ENCODE measurements around the gene IRF3. TPM values are rescaled to one million over a fixed set of nuclear protein-coding genes. Genes with fewer than 3 reads are reported as not detected.

Gene IRF3
- total RNA-seq, 1 experiment from 2014 or later = 81.7 TPM

- Histone ChIP-seq H3K4me1 (ENCODE audit: insufficient read depth, low read length, poor library complexity, severe bottlenecking) (no peaks in the 10 kb centered on the region), H3K4me3 (ENCODE audit: low read depth, low read length, poor library complexity, severe bottlenecking) (no peak overlapping the region), H3K27me3 (replicated peaks; ENCODE audit: insufficient read depth, low read depth, low read length, poor library complexity) (no peaks in the 10 kb centered on the region), H3K27ac (ENCODE audit: low read depth, low read length, poor library complexity, severe bottlenecking) (no peak overlapping the region), H3K36me3 (ENCODE audit: insufficient read depth, low read length, poor library complexity, severe bottlenecking) (no peaks in the 10 kb centered on the region), H3K9me3 (ENCODE audit: low read depth, low read length, poor library complexity, severe bottlenecking) (no peaks in the 10 kb centered on the region)
- BruUV-seq (replicated peaks) = no TSS peak
- CTCF ChIA-PET = no interaction called here
- POLR2A ChIA-PET (ENCODE audit: low non-redundant PET) = no interaction called here
- TF ChIP-seq EZH2 (IDR thresholded peaks at IDR 0.05; ENCODE audit: borderline replicate concordance, low read depth, low read length, poor library complexity, severe bottlenecking) (no peak), CTCF (conservative IDR thresholded peaks at IDR 0.05; ENCODE audit: low read depth, low read length) (no peak)
- no peak for DNase-seq (ENCODE audit: low spot score)
- intact Hi-C loops (cut with micrococcal nuclease; ENCODE audit: unreplicated experiment) = no loop called here
Observed at GRCh38 chr19:49696865-49697264, 31.2 kb upstream of the IRF3 start.

- no peak for DNase-seq (ENCODE audit: low spot score)
- Histone ChIP-seq H3K27me3 (replicated peaks; ENCODE audit: insufficient read depth, low read depth, low read length, poor library complexity) (no peaks in the 10 kb centered on the region), H3K27ac (ENCODE audit: low read depth, low read length, poor library complexity, severe bottlenecking) (no peak overlapping the region), H3K36me3 (ENCODE audit: insufficient read depth, low read length, poor library complexity, severe bottlenecking) (no peaks in the 10 kb centered on the region), H3K9me3 (ENCODE audit: low read depth, low read length, poor library complexity, severe bottlenecking) (no peaks in the 10 kb centered on the region), H3K4me1 (ENCODE audit: insufficient read depth, low read length, poor library complexity, severe bottlenecking) (peaks cover 7% of the 10 kb centered on the region), H3K4me3 (ENCODE audit: low read depth, low read length, poor library complexity, severe bottlenecking) (no peak overlapping the region)
- no peak for TF ChIP-seq EZH2 (IDR thresholded peaks at IDR 0.05; ENCODE audit: borderline replicate concordance, low read depth, low read length, poor library complexity, severe bottlenecking)
- no peak for TF ChIP-seq CTCF (conservative IDR thresholded peaks at IDR 0.05; ENCODE audit: low read depth, low read length)
- intact Hi-C loops (cut with micrococcal nuclease; ENCODE audit: unreplicated experiment) = no loop called here
- POLR2A ChIA-PET (ENCODE audit: low non-redundant PET) = no interaction called here
- CTCF ChIA-PET = no interaction called here
- no TSS peak for BruUV-seq (replicated peaks)
Observed at GRCh38 chr19:49696115-49696514, 30.5 kb upstream of the IRF3 start.

- H3K4me3 ChIP-seq (ENCODE audit: low read depth, low read length, poor library complexity, severe bottlenecking) = no peak overlapping the region
- no peak overlapping the region for H3K27ac ChIP-seq (ENCODE audit: low read depth, low read length, poor library complexity, severe bottlenecking)
- TF ChIP-seq CTCF (conservative IDR thresholded peaks at IDR 0.05; ENCODE audit: low read depth, low read length) (no peak), EZH2 (IDR thresholded peaks at IDR 0.05; ENCODE audit: borderline replicate concordance, low read depth, low read length, poor library complexity, severe bottlenecking) (no peak)
- no peak for DNase-seq (ENCODE audit: low spot score)
- no peaks in the 10 kb centered on the region for H3K9me3 ChIP-seq (ENCODE audit: low read depth, low read length, poor library complexity, severe bottlenecking)
- H3K4me1 ChIP-seq (ENCODE audit: insufficient read depth, low read length, poor library complexity, severe bottlenecking) = peaks cover 40% of the 10 kb centered on the region
- ChIA-PET POLR2A (ENCODE audit: low non-redundant PET) (no interaction called here), CTCF (no interaction called here)
- peaks cover 7% of the 10 kb centered on the region for H3K36me3 ChIP-seq (ENCODE audit: insufficient read depth, low read length, poor library complexity, severe bottlenecking)
- BruUV-seq (replicated peaks) = no TSS peak
- intact Hi-C loops (cut with micrococcal nuclease; ENCODE audit: unreplicated experiment) = no loop called here
- H3K27me3 ChIP-seq (replicated peaks; ENCODE audit: insufficient read depth, low read depth, low read length, poor library complexity) = no peaks in the 10 kb centered on the region
Observed at GRCh38 chr19:49692147-49692506, 26.5 kb upstream of the IRF3 start.

Data from A673 (cell line).